ACC112 (cell line): ENCODE data around the gene STXBP5.

Source experiments
- H2AFZ ChIP-seq: fragments of 200-600 bp; sonication (generic); one replicate; pipeline ENCODE4 v1.6.0; 2017; ENCODE audit warnings: antibody characterized with exemption, low read length; ENCODE audit not compliant: unreplicated experiment
- H3K27ac ChIP-seq: fragments of 200-600 bp; sonication (generic); 2 replicates; pipeline ENCODE4 v1.5.1; 2014; ENCODE audit warnings: low read depth, mild to moderate bottlenecking, antibody characterized with exemption, low read length, moderate library complexity
- H3K27me3 ChIP-seq: fragments of 200-600 bp; sonication (generic); 2 replicates; pipeline ENCODE4 v1.6.1; 2014; ENCODE audit warnings: mild to moderate bottlenecking, antibody characterized with exemption, low read length, moderate library complexity, mixed read lengths; ENCODE audit not compliant: insufficient read depth
- H3K36me3 ChIP-seq: fragments of 200-600 bp; sonication (generic); 2 replicates; pipeline ENCODE4 v1.6.1; 2016; ENCODE audit warnings: mild to moderate bottlenecking, antibody characterized with exemption, low read length, moderate library complexity, mixed read lengths; ENCODE audit not compliant: insufficient read depth
- H3K4me1 ChIP-seq: fragments of 200-600 bp; sonication (generic); one replicate; pipeline ENCODE4 v1.6.1; 2016; ENCODE audit warnings: low read length, mixed read lengths; ENCODE audit not compliant: insufficient read depth, unreplicated experiment, control insufficient read depth
- H3K4me3 ChIP-seq: fragments of 200-600 bp; sonication (generic); 2 replicates; pipeline ENCODE4 v1.5.1; 2014; ENCODE audit warnings: mild to moderate bottlenecking, low read depth, low read length
- H3K79me2 ChIP-seq: fragments of 200-600 bp; sonication (generic); one replicate; pipeline ENCODE4 v1.6.0; 2016; ENCODE audit warnings: low read length; ENCODE audit not compliant: control insufficient read depth, unreplicated experiment, insufficient read depth

Gene STXBP5

DNA sequence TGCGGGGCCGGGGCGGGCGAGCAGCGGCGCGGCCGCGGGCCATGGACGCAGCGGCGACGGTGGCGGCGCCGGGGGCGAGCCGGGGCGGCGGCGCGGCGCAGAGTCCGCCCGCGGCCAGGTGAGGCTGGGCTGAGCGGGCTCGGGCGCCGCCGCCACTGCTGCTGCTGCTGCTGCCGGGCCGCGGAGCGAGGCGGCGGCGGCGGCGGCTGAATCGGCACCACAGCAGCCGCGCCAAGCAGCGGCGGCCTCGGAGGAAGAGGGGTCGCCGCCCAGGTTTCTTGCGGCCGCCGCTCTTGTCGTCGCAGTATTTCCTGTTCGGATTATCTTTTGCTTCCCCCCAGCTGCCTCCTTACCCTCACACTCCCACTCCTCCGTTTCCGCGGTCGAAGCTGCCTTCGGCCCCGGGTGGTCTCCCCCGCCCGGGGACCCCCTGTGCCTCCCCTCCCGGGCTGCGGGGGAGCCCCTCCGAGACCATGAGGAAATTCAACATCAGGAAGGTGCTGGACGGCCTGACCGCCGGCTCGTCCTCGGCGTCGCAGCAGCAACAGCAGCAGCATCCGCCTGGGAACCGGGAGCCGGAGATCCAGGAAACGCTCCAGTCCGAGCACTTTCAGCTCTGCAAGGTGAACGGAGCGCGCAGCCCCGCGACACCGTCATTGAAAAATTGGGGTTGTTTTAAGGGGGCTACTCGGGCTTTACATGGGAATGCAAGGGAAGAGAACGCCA lies at the start of gene STXBP5:
Gene STXBP5 (plus strand): TSS at position 358 of the 726 bp plus-strand sequence. CDS start 116 bp downstream, at position 474.
- Histone ChIP-seq H3K79me2 (peaks cover 60% of the 10 kb centered on the region), H3K4me1 (peaks cover 19% of the 10 kb centered on the region), H3K27me3 (no peaks in the 10 kb centered on the region), H3K4me3 (peak within 1 kb of the TSS; percentile 97), H3K27ac (peak within 1 kb of the TSS; percentile 79), H3K36me3 (no peaks in the 10 kb centered on the region), H2AFZ (peak within 1 kb of the TSS; percentile 73)

DNA sequence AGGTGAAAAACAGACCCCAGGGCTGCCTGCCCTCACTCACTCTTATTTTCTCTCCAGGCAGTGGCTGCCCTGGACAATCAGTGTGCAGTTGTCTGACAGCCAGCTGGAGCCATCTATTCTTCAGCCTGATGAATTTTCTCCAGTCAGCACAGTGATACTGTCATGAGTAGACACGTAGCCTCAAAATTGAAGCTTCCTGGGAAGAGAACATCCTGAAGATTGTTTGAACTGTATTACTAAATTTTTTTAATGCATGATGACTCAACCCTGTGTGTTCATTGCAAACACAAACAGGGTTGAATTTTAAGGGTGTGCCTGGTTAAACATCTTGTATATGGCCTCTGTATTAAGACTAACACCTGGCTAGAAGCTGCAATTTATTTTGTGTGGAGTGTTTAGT lies 49.8 kb upstream of the STXBP5 start:
- H3K27ac ChIP-seq: peak overlapping the region; percentile 87
- H2AFZ ChIP-seq: peak overlapping the region; percentile 86
- H3K36me3 ChIP-seq: no peaks in the 10 kb centered on the region
- H3K27me3 ChIP-seq: no peaks in the 10 kb centered on the region
- H3K4me1 ChIP-seq: peaks cover 46% of the 10 kb centered on the region
- H3K79me2 ChIP-seq: no peaks in the 10 kb centered on the region
- peak overlapping the region; percentile 43; the same call in 1 of the 2 replicates for H3K4me3 ChIP-seq

DNA sequence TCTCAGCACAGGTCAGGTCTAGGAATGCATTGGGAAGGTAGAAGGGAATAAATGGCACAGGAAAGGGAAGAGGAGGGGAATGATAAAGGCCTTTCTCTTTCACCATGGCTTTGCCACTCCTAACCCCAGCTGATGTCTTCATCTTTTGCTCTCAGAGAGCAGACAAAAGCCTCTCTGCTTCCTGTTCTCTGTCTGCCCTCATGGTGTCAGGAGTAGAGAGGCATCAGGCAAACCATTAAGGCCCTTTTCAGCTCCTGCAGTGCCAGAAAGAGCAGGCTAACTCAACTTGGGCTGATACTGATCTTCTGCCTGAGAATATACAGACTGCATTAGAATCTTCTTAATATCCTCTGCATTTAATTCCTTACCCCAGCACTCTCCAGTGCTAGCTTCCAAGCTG lies 48.0 kb upstream of the STXBP5 start:
- Histone ChIP-seq H3K4me1 (peaks cover 56% of the 10 kb centered on the region), H3K4me3 (no peak overlapping the region), H3K79me2 (no peaks in the 10 kb centered on the region), H3K36me3 (no peaks in the 10 kb centered on the region), H3K27ac (peak overlapping the region; percentile 87), H3K27me3 (no peaks in the 10 kb centered on the region), H2AFZ (no peak overlapping the region)

DNA sequence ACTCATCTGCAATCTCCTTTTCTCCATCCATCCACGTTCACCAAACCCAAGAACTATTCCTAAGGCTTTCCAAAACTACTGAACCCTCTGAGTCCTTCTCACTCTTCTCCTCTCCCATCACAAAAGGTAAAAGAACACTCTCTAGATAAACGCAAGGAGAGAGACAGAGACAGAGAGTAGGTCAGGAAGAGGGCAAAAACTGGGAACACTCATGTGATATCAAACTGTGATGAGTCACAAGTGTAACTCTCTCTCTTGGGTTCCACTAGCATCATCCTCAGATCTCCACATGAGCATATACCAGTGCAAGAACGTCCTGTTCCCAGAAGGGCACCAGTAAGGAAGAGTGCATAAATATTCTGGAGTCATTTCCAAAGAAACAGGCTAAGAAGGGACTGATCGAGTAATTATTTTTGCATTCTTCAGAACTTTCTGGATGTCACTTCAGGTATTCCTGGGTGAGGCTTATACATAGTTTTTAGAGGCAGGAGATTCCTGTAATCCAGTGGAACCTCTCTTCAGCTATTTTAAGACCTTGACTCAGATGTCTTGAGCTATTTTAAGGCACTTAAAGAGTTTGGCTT lies 47.3 kb upstream of the STXBP5 start:
- Histone ChIP-seq H3K27me3 (no peaks in the 10 kb centered on the region), H3K4me1 (peaks cover 63% of the 10 kb centered on the region), H3K27ac (peak overlapping the region; percentile 87), H2AFZ (no peak overlapping the region), H3K4me3 (no peak overlapping the region; the same call in 1 of the 2 replicates), H3K36me3 (no peaks in the 10 kb centered on the region), H3K79me2 (no peaks in the 10 kb centered on the region)

DNA sequence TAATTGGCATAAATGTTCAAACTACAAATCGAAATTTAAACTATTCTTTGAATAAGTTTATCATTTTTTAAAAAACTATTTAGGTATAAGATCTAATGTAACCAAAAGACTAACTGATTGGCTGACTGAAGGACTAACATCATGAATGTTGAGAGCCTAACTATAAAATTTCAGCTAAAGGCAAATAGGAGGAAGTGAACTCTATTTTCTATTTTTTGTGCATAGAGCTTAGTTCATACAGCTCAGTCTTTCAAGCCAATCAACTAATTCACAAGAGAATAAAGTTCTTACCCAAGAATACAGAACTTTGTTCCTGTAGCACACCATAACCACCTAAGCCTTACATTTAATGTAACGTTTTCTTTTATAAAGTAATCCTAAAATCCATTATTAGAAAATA lies 46.3 kb upstream of the STXBP5 start:
- no peaks in the 10 kb centered on the region for H3K79me2 ChIP-seq
- no peaks in the 10 kb centered on the region for H3K27me3 ChIP-seq
- H3K27ac ChIP-seq: peak overlapping the region; percentile 87
- H3K4me3 ChIP-seq: no peak overlapping the region
- no peaks in the 10 kb centered on the region for H3K36me3 ChIP-seq
- peaks cover 67% of the 10 kb centered on the region for H3K4me1 ChIP-seq
- no peak overlapping the region for H2AFZ ChIP-seq

DNA sequence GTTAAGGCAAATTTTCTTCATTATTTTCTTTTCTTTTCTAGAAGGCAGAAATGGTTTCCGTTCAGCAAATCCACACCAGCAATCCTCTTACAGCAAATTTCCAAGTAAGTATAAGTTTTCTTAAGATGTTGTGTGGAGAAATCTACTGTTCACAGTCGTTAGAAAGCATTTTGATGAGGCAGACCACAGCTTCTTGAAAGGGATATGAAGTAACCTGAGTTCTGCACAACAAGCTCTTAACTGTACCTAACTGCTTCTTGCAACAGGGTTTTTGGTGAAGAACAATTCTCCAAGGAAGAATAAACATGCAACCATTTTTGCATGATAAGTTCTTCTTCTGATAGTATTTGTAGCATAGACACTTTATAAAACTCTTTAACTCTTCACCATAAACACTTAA lies 45.3 kb upstream of the STXBP5 start:
- Histone ChIP-seq H3K4me3 (no peak overlapping the region), H3K36me3 (no peaks in the 10 kb centered on the region), H3K27me3 (no peaks in the 10 kb centered on the region), H2AFZ (peak overlapping the region; percentile 47), H3K4me1 (peaks cover 63% of the 10 kb centered on the region), H3K27ac (no peak overlapping the region), H3K79me2 (no peaks in the 10 kb centered on the region)

DNA sequence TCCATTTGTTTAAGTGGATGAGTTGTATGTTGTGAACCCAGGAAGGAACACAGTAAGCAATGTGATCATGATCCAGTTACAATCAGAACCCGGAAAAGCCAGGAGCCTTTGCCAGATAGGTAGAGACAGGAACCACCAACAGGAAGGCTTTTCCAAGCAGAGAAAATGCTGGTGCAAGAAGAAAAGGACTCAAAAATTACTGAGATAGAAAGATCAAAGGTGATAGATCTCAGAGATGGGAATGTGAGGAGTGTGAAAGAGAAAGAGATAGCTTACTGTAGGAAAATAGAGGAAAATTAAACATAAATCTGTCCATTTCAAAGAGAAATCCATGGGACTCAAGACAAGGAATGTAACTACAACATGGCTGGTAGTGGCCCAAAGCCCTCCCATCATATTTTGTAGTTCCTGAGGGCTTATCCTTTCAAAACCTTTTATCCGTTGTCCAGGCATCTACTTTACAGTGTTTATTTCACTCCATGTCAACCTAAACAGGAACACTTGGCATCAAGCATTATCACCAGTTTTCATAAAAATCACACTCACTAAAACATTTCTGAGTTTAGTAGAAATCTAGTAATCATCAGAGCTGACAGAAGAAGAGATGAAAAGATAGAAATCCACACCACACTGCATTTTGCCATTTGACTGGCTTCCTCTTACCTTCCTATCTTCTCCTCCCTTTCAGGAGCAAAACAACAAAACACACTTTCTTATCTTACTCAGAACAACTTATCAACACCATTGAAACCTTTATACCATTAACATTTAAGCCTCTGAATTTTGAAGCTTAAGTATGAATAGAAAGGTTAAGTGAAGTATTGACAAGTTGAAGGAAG lies 44.5 kb upstream of the STXBP5 start:
- no peaks in the 10 kb centered on the region for H3K79me2 ChIP-seq
- H3K27ac ChIP-seq: peak overlapping the region; percentile 28; the same call in 1 of the 2 replicates
- no peaks in the 10 kb centered on the region for H3K36me3 ChIP-seq
- no peak overlapping the region for H3K4me3 ChIP-seq
- H3K27me3 ChIP-seq: no peaks in the 10 kb centered on the region
- H3K4me1 ChIP-seq: peaks cover 55% of the 10 kb centered on the region
- peak overlapping the region; percentile 80 for H2AFZ ChIP-seq

DNA sequence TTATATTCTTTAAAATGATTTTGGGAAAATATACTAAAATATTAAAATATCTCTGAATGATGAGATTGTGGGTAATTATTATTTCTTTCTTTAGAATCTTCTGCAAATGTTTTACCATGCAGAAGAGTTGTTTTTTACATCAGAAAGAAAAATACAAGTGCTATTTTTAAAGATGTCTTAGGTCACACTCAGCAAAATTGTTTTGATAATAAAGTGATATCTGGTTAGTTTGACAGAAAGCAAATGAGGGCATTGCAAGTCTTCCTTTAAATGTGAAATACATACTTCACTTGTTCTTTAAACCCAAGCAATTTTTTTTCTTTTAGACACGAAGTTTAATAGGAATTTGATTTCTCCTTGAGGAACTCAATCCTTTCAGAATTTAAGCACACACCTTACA lies 43.6 kb upstream of the STXBP5 start:
- H3K27me3 ChIP-seq: no peaks in the 10 kb centered on the region
- no peaks in the 10 kb centered on the region for H3K79me2 ChIP-seq
- no peak overlapping the region for H3K4me3 ChIP-seq
- no peak overlapping the region for H2AFZ ChIP-seq
- H3K4me1 ChIP-seq: peaks cover 50% of the 10 kb centered on the region
- H3K36me3 ChIP-seq: no peaks in the 10 kb centered on the region
- peak overlapping the region; percentile 76; the same call in 1 of the 2 replicates for H3K27ac ChIP-seq

DNA sequence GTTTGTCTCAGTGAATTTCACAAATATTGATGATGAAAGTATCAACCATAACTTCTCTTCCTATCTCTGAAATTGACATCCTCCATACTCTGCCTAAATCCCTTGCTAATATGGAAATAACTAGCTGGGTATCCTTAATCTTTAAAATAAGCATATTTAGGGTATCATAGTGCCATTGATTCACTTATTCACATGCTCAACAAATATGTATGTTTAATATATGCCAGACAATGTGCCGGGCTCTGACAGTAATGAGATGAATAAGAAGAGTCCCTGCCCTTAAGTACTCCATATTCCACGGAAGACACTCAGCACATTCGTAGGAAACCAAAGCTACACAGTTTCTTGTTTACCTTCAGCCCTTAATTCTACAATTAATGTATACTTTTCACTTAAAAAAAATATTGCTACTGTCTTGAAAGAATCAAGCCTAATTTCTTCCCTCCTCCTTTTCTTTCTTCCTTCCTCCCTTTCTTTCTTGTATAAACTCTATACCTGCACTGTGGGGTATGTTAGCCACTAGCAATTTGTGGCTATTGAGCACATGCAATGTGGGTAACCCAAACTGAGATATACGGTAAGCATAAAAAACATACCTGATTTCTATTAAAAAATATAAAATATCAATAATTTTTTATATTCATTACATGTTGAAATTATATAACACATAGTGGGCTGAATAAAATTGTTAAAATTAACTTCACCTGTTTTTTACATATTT lies 42.8 kb upstream of the STXBP5 start:
- no peak overlapping the region for H3K4me3 ChIP-seq
- H2AFZ ChIP-seq: no peak overlapping the region
- no peaks in the 10 kb centered on the region for H3K79me2 ChIP-seq
- H3K27ac ChIP-seq: peak overlapping the region; percentile 76
- no peaks in the 10 kb centered on the region for H3K27me3 ChIP-seq
- peaks cover 45% of the 10 kb centered on the region for H3K4me1 ChIP-seq
- no peaks in the 10 kb centered on the region for H3K36me3 ChIP-seq

DNA sequence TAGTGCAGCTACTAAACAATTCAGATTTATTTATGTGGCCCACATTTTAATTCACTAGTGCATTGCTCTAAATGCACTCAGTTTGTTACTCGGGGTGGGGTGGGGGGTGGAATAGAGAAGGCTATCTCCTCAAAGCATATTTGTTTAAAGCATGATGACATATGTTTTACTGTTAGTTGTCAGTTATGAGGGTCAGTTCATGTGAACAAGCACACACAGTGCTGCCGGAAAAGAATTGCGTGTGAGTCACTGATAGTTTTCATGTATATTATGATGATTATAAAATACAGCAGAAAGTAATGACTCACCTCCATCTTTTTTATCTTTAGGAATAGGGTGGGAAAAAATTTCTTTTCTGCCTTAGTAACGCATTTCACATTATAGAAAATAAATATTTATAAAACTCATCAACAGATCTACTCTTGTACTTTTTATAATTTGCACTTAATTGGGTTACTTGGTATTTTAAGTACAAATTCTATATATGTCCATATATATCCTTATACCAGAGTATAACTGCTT lies 42.2 kb upstream of the STXBP5 start:
- H3K79me2 ChIP-seq: no peaks in the 10 kb centered on the region
- no peak overlapping the region for H3K4me3 ChIP-seq
- H3K4me1 ChIP-seq: peaks cover 45% of the 10 kb centered on the region
- H3K27ac ChIP-seq: peak overlapping the region; percentile 91
- H3K36me3 ChIP-seq: no peaks in the 10 kb centered on the region
- H3K27me3 ChIP-seq: no peaks in the 10 kb centered on the region
- H2AFZ ChIP-seq: peak overlapping the region; percentile 26
